NOMO-1 treated with dmso at 0.1 percent for 144 hours (cell line): ENCODE data around the gene B4GAT1.
A peak's percentile ranks its signal among the peaks of the same experiment; 100 is the strongest.
"Not testable (repeated sequence)": the region's sequence is repeated elsewhere in the genome, so short reads cannot be mapped to it uniquely, and the experiment has no call there.

Experiments used
- DNase-seq: peaks from one replicate; lab custom pipeline; 2025; ENCODE audit not compliant: unreplicated experiment; lab: John Stamatoyannopoulos, UW

B4GAT1 gene

DNA sequence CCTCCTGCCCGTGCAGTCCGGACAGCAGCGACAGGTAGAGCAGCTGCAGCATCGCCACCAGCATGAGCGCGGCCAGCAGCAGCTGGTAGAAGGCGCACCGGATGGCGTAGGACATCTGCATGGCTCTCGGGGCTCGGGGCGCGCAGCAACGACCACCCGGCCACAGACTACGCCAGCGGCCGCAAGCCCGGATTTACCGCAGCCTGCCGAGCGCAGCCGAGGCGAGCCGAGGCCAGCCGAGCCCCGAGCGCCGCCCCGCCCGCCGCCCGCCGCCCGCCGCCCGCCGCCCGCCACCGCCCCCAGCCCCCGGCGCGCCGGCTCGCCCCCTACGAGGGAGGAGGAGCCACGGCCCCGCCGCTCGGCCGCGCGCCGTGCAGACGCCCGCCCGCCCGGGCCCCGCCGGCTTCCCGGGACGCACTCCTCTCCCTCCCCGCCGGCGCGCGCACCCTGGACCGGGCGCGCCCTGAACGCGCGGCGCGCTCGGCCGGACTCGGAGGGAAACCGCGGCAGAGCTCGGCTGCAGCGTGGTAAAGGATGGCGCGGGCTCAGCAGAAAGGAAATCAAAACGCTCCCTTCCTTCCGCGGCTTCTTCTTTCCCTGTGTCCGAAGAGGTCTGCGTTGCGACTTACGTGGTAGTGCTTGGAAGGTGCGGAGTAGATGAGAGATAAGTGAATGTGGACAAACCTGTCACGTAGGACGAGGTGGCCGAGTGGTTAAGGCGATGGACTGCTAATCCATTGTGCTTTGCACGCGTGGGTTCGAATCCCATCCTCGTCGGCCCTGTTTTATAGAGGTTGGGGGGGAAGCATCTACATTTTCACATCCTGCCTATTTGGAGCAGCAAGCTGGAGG, at the start of gene B4GAT1:
TSS of gene B4GAT1 (minus strand) at position 205 of the 852 bp plus-strand sequence. CDS start at position 121, 84 bp downstream.
- peak; percentile 65 for DNase-seq

- no peak for DNase-seq
Observed at GRCh38 chr11:66393954-66394353, 46.5 kb upstream of the B4GAT1 start.

DNA sequence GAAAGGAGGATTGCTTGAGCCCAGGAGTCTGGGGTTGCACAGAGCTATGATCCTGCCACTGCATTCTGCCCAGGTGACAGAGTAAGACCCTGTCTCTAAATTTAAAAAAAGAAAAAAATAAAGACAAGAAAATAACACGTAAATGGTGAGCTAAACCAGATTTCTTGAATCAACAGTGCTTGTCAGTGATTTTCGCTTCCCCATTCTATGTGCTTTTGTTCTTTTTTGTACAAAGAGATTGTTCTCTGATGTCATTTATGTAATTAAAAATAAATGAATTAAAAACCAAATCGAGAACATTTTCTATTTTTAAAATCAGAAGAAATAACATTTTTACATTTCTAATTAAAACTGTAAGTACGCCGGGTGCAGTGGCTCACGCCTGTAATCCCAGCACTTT, 43.9 kb upstream of the B4GAT1 start:
- DNase-seq, result no peak

DNA sequence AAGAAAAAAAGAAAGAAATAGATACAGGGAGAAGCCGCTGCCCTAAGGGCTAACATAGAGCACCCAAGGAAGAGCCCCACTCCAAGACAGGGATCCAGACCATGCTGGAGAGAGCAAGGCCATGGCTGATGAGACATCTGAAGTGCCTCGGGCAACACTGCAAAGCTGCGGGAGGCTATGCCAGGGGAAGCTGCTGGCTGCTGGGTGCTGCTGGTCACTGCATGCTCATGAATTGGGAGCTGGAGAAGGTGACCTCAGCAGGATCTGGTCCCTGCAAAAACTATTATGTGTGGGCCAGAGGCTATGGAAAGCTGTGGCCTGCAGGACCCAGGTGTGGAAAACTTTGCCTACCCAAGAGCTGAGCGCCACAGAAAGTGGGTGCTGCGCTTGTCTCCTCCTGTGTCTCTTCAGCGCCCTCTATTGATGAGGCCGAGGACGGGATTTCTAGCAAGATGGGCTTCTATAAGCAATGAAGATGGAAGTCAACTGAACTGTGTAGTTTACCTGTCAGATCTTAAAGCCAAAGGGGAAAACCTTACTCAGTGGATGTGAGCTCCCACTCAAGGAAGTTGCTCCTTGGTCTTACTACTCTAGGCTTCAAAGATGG, 41.5 kb upstream of the B4GAT1 start:
- peak; percentile 62 for DNase-seq

- peak; percentile 53 for DNase-seq
Observed at GRCh38 chr11:66386171-66387069, 39.0 kb upstream of the B4GAT1 start.

DNA sequence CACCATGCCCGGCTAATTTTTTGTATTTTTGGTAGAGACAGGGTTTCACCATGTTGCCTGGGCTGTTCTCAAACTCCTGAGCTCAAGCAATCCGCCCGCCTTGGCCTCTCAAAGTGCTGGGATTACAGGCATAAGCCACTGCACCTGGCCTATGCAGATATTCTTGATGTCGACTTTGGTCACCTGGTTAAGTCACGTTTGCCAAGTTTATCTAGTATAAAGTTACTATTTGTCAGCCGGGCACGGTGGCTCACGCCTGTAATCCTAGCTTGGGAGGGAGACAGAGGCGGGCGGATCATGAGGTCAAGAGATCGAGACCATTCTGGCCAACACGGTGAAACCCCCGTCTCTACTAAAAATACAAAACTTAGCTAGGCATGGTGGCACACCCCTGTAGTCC, 36.9 kb upstream of the B4GAT1 start:
- DNase-seq, result not testable (repeated sequence)

DNA sequence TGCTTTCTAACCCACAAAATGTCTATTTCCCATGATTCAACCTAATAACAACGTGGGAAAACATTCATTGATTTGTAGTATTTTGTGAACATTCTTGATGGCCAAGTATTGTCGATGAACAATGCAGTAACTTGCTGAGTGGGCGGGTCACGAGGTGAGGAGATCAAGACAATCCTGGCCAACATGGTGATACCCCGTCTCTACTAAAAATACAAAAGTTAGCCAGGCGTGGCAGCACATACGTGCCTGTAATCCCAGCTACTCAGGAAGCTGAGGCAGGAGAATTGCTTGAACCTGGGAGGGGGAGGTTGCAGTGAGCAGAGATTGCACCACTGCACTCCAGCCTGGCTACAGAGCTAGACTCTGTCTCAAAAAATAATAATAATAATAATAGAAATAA, 32.8 kb upstream of the B4GAT1 start:
- not testable (repeated sequence) for DNase-seq

GRCh38 chr11:66373690-66374287, 26.4 kb upstream of the B4GAT1 start:
- not testable (repeated sequence) for DNase-seq

- DNase-seq, result no peak
Observed at GRCh38 chr11:66373265-66373664, 25.8 kb upstream of the B4GAT1 start.

- DNase-seq, result peak; percentile 79
Observed at GRCh38 chr11:66371627-66372415, 24.4 kb upstream of the B4GAT1 start, which contains the start of gene SLC29A2. Gene SLC29A2 (minus strand): TSS chr11:66371760. CDS start chr11:66371591, 169 bp downstream.

DNA sequence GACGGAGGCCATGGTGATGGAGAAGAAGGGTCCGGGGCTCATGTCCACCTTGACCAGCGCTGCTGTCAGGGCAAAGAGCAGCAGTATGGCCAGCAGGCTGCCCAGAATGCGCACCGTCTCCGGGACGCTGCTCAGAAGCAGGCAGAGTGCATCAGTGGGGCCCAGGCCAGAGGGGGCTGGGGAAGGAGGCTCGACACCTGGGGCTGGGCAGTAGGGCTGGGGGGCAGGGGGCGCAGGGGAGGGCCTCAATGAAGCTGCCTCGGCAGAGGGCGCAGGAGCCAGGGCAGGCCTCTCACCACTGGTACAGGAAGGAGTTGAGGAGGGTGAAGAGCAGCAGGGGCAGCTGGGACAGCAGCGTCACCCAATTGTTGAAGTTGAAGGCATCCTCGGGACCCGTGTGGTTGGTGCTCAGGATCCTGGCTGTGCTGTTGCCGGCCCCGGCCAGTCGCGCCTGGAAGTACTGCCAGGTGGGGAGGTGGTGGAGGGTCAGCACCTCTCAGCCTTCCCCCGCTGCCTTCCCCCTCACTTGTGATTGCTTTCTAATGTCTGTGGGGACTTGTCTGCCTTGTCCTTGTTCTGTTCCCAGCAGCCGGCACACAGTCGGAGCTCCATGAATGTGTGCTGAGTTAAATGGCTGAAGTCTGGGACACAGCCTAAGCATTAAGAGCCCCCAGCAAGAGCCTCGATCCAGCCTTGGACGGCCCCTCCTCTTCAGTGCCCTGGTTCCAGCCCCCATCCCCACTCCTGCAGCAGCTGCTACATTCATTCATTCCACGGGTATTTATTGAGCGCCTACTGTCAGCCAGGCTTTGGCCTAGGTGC, 21.9 kb upstream of the B4GAT1 start:
- DNase-seq, result no peak

- no peak for DNase-seq
Observed at GRCh38 chr11:66368484-66368883, 21.1 kb upstream of the B4GAT1 start.

DNA sequence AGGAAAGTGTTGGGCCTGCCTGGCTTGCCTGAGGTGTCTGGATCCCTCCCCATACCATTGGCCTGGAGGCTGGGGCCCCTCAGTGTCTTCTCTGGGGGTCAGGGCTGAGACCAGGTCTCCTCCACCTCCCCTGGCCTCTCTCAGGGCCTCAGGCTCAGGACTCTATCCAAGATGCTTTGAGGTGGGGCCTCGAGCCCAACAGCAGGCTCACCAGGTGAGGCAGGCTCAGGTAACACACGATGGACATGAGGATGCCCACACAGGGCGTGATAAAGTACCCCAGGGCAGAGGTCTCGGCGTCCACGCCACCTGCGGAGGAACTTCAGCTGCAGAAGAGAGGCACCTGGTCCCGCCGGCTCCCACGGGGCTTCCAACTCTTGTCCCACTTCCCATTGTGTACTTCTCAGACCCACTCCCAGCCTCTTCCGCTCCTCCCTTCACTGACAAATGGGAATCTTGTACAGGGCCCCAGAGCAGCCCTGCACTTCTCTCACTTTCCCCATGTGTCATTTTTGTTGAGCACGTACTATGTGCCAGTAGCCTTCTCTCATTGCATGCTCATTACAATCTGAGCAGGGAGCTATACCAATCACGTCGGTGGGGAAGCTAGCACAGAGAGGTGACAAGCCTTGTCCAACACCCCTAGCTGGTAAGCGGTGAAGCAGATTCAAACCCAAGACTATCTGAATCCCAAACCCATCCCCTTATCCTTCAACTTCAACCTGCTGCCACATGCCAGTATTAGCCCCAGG, 20.3 kb upstream of the B4GAT1 start:
- DNase-seq, result no peak

DNA sequence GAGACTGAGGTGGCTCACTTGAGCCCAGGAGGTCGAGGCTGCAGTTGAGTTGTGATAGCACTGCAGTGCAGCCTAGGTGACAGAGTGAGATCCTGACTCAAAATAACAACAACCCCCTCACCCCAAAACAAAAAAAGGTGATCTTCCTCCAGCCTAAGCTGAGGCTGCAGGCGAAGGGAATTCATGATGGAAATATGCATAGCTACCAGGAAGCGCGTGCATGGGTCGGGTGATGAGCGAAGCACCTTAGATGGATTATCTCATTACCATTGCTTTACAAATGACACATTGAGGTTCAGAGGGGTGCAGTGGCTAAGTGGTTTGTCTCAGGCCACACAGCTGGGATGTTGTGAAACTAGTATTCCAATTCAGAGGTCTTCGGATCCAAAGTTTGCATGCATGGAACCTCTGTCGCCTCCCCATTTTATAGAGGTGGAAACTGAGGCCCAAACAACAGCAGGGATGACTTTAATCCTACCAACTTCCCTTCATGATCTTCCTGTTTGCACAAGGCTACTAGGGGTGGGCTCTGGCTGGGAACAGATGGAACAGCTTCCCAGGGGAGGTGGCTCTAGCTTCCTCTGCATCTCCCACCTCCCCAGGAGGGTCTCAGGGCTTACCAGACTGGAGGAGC, 19.5 kb upstream of the B4GAT1 start:
- DNase-seq, result no peak

DNA sequence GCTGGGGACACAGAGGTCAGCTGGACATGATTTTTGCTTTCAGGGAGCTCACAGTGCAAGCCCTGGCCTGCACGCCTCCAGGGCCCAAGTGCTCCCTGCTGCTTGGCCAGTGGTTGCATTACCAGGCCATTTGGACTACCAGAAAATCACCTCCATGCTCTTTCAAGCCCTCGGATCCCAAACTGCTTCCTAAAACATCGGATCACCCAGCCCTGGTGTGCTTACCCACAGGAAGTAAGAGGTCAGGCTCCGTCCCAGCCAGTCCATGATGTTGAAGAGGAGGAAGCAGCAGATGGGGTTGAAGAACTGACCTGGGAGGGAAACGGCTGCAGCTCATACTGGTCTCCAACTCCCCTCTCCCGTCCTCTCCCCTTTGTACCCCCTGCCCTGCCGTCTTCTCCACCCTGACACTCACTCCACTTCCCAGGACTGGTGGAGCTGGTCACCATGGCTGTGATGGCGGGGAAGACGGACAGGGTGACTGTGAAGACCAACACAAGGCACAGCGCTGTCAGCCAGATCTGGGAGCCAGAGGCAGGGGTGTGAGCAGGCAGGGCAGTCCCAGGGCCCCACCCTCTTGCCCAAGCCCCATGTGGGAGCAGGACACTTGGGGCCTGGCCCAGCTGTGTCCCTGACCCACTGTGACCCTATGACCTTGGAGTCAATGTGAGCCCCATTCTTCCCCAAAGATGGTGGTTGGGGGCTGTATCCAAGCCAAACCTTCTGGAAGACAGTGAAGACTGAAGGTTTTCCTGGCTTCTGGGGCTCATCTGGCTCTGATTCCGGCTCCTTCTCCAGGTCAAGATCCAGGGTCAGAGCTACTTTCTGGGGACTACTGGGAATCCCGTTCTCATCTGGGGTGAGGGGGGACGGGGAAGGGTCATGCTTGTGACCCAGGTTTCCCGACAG, 18.5 kb upstream of the B4GAT1 start:
- no peak for DNase-seq

DNA sequence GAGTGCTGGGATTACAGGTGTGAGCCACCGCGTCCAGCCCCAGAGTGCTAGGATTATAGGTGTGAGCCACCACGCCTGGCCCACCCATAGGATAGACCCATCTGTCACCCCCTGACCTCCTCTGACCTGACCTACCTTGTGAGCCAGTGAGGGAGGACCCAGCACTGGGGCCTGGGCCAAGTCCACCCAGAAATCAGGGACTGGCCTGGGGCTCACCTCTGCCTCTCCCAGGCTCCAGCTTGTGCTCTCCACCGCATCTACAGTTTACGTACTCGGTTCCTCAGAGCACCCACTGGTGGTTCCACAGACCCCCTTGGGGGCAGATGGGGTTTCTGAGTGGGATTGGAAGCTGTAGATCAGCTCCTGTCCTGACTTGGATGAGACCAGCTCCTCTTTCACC, 17.7 kb upstream of the B4GAT1 start:
- DNase-seq, result no peak
